Mesenchymal stem cell (in vitro differentiated cells and primary cell): ENCODE data around the gene NCF4.

Experiments used
- DNase-seq: peaks from one replicate; pipeline ENCODE4 v3.0.0-alpha.2; 2013
- H2AFZ ChIP-seq: one replicate; pipeline ENCODE4 v1.6.1; 2013; ENCODE audit warnings: low read depth, mild to moderate bottlenecking, control low read depth, inconsistent platforms, low read length, moderate library complexity
- H2AK5ac ChIP-seq: 2 replicates; pipeline ENCODE4 v1.6.1; 2013; ENCODE audit warnings: low read length, moderate library complexity, mild to moderate bottlenecking, inconsistent platforms; ENCODE audit not compliant: severe bottlenecking
- H2BK120ac ChIP-seq: one replicate; pipeline ENCODE4 v1.6.1; 2013; ENCODE audit warnings: low read depth, mild to moderate bottlenecking, inconsistent platforms, low read length, moderate library complexity
- H2BK12ac ChIP-seq, 2 experiments: one replicate each; pipeline ENCODE4 v1.6.1; 2013; ENCODE audit warnings: inconsistent platforms in 2 of 2, low read length in 2 of 2, mild to moderate bottlenecking in 2 of 2, moderate library complexity in 2 of 2, control low read depth in 1 of 2
- H2BK15ac ChIP-seq: one replicate; pipeline ENCODE4 v1.6.1; 2013; ENCODE audit warnings: mild to moderate bottlenecking, low read depth, inconsistent platforms; ENCODE audit not compliant: poor library complexity, severe bottlenecking
- H2BK5ac ChIP-seq: 2 replicates; pipeline ENCODE4 v1.6.1; 2013; ENCODE audit warnings: low read depth, mild to moderate bottlenecking, low read length, control low read depth, inconsistent platforms; ENCODE audit not compliant: poor library complexity, severe bottlenecking
- H3K14ac ChIP-seq, 2 experiments: one replicate each; pipeline ENCODE4 v1.6.1; 2013; ENCODE audit warnings: inconsistent platforms in 2 of 2, low read length in 2 of 2, control low read depth in 1 of 2, mild to moderate bottlenecking in 1 of 2, moderate library complexity in 1 of 2
- H3K18ac ChIP-seq, 2 experiments: one replicate each; pipeline ENCODE4 v1.6.1; 2013; ENCODE audit warnings: inconsistent platforms in 2 of 2, low read length in 2 of 2, control low read depth in 1 of 2, low read depth in 1 of 2, mild to moderate bottlenecking in 1 of 2
- H3K23ac ChIP-seq, 2 experiments: one replicate each; pipeline ENCODE4 v1.6.1; 2013; ENCODE audit warnings: inconsistent platforms in 2 of 2, low read length in 2 of 2, mild to moderate bottlenecking in 2 of 2, moderate library complexity in 2 of 2, control low read depth in 1 of 2
- H3K27ac ChIP-seq: 2 replicates; pipeline ENCODE4 v1.5.1; 2013; ENCODE audit warnings: mild to moderate bottlenecking, moderate library complexity, low read length, control low read depth, inconsistent platforms; ENCODE audit not compliant: poor library complexity, severe bottlenecking
- H3K27me3 ChIP-seq, 2 experiments: 2 replicates each; pipeline versions ENCODE4 v1.6.1 to v1.7.0; 2013; ENCODE audit warnings: low read length in 2 of 2, mild to moderate bottlenecking in 2 of 2, moderate library complexity in 2 of 2, control low read depth in 1 of 2, inconsistent platforms in 1 of 2; ENCODE audit not compliant: control insufficient read depth in 1 of 2, insufficient read depth in 1 of 2
- H3K36me3 ChIP-seq, 2 experiments: 2 replicates each; pipeline versions ENCODE4 v1.6.1 to v1.7.0; 2013; ENCODE audit warnings: low read length in 2 of 2, control low read depth in 1 of 2, inconsistent platforms in 1 of 2, low read depth in 1 of 2, mild to moderate bottlenecking in 1 of 2; ENCODE audit not compliant: insufficient read depth in 2 of 2, control insufficient read depth in 1 of 2
- H3K4ac ChIP-seq, 2 experiments: one replicate each; pipeline ENCODE4 v1.6.1; 2013; ENCODE audit warnings: inconsistent platforms in 2 of 2, low read length in 2 of 2, mild to moderate bottlenecking in 2 of 2, moderate library complexity in 2 of 2, control low read depth in 1 of 2, low read depth in 1 of 2
- H3K4me1 ChIP-seq: 2 replicates; pipeline ENCODE4 v1.6.1; 2013; ENCODE audit warnings: low read depth, low read length, control low read depth; ENCODE audit not compliant: control insufficient read depth, insufficient read depth
- H3K4me2 ChIP-seq: 2 replicates; pipeline ENCODE4 v1.6.1; 2013; ENCODE audit warnings: low read length, mild to moderate bottlenecking, inconsistent platforms; ENCODE audit not compliant: poor library complexity, severe bottlenecking
- H3K4me3 ChIP-seq, 2 experiments: 2 replicates each; pipeline versions ENCODE4 v1.5.1 to v1.7.0; 2013; ENCODE audit warnings: low read length in 2 of 2, mild to moderate bottlenecking in 2 of 2, control low read depth in 1 of 2, low read depth in 1 of 2; ENCODE audit not compliant: insufficient read depth in 1 of 2
- H3K79me1 ChIP-seq: replicated peaks from 2 replicates; pipeline ENCODE4 v1.6.1; 2013; ENCODE audit warnings: mild to moderate bottlenecking, control low read depth, low read length, inconsistent platforms; ENCODE audit not compliant: poor library complexity, severe bottlenecking
- H3K9ac ChIP-seq: 2 replicates; pipeline ENCODE4 v1.7.0; 2013; ENCODE audit warnings: mild to moderate bottlenecking, low read length, moderate library complexity
- H3K9me3 ChIP-seq: 2 replicates; pipeline ENCODE4 v1.7.0; 2013; ENCODE audit warnings: mild to moderate bottlenecking, low read length; ENCODE audit not compliant: control insufficient read depth
- H4K8ac ChIP-seq: one replicate; pipeline ENCODE4 v1.6.1; 2013; ENCODE audit warnings: inconsistent platforms, mild to moderate bottlenecking, low read length, moderate library complexity
- H4K91ac ChIP-seq: one replicate; pipeline ENCODE4 v1.6.1; 2013; ENCODE audit warnings: mild to moderate bottlenecking, low read length, inconsistent platforms
- WGBS: methylation state at CpG from one replicate; pipeline ENCODE4 v1.1.7; 2013; ENCODE audit warnings: mixed read lengths; 5-methylcytosine and 5-hydroxymethylcytosine counted together

Gene NCF4

GRCh38 chr22:36856792-36857135, 4.0 kb upstream of the NCF4 start:
- peaks cover 25 to 47% of the 10 kb centered on the region in 2 experiments for H3K27me3 ChIP-seq
- no peak overlapping the region for H3K23ac ChIP-seq
- no peak overlapping the region for H2BK120ac ChIP-seq
- H3K4ac ChIP-seq, result no peak overlapping the region
- H3K9me3 ChIP-seq, result peaks cover 4% of the 10 kb centered on the region
- no peak overlapping the region for H4K91ac ChIP-seq
- no peak overlapping the region for H3K9ac ChIP-seq
- no peak overlapping the region for H2BK15ac ChIP-seq
- peaks cover 2% of the 10 kb centered on the region for H3K4me1 ChIP-seq
- H3K36me3 ChIP-seq, result no peaks in the 10 kb centered on the region
- H2BK5ac ChIP-seq, result no peak overlapping the region
- H2BK12ac ChIP-seq, result no peak overlapping the region
- no peak for DNase-seq
- H3K14ac ChIP-seq, result no peak overlapping the region
- H3K18ac ChIP-seq, result no peak overlapping the region
- no peak overlapping the region for H2AK5ac ChIP-seq
- H3K79me1 ChIP-seq, result no peaks in the 10 kb centered on the region
- H3K27ac ChIP-seq, result no peak overlapping the region
- no peak overlapping the region for H4K8ac ChIP-seq
- no peak overlapping the region for H2AFZ ChIP-seq
- 86% methylated on average over 7 of the region's 8 CpGs for WGBS
- no peak overlapping the region for H3K4me3 ChIP-seq
- H3K4me2 ChIP-seq, result no peak overlapping the region

- Histone ChIP-seq H2BK15ac (no peak overlapping the region), H2AK5ac (no peak overlapping the region), H4K91ac (no peak overlapping the region), H2BK5ac (no peak overlapping the region), H3K4me2 (no peak overlapping the region), H2AFZ (no peak overlapping the region), H3K4ac (no peak overlapping the region), H3K9me3 (no peaks in the 10 kb centered on the region), H3K4me1 (peaks cover 2% of the 10 kb centered on the region), H3K79me1 (no peaks in the 10 kb centered on the region), H3K36me3 (no peaks in the 10 kb centered on the region), H3K14ac (no peak overlapping the region), H3K18ac (no peak overlapping the region), H4K8ac (no peak overlapping the region), H2BK12ac (no peak overlapping the region), H3K4me3 (no peak overlapping the region), H3K23ac (no peak overlapping the region), H2BK120ac (no peak overlapping the region), H3K9ac (no peak overlapping the region), H3K27me3 (peaks cover 17 to 43% of the 10 kb centered on the region in 2 experiments), H3K27ac (no peak overlapping the region)
- WGBS, result 76% methylated on average over 8 of the region's 9 CpGs
- DNase-seq, result no peak
These were observed 2.6 kb upstream of the NCF4 start for GRCh38 chr22:36858156-36858555.

GRCh38 chr22:36858966-36859365, 1.8 kb upstream of the NCF4 start:
- Histone ChIP-seq H3K9ac (no peak overlapping the region), H2BK12ac (no peak overlapping the region), H3K23ac (no peak overlapping the region), H2AFZ (no peak overlapping the region), H3K27ac (no peak overlapping the region), H3K4me1 (peaks cover 2% of the 10 kb centered on the region), H2BK15ac (no peak overlapping the region), H2BK5ac (no peak overlapping the region), H3K9me3 (no peaks in the 10 kb centered on the region), H3K14ac (no peak overlapping the region), H4K8ac (no peak overlapping the region), H2AK5ac (no peak overlapping the region), H3K27me3 (peaks cover 17 to 46% of the 10 kb centered on the region in 2 experiments), H4K91ac (no peak overlapping the region), H3K36me3 (no peaks in the 10 kb centered on the region), H3K4ac (no peak overlapping the region), H3K4me3 (no peak overlapping the region), H3K18ac (no peak overlapping the region), H2BK120ac (no peak overlapping the region), H3K4me2 (no peak overlapping the region), H3K79me1 (no peaks in the 10 kb centered on the region)
- WGBS, result 100% methylated on average over 1 of the region's 2 CpGs
- no peak for DNase-seq

GRCh38 chr22:36860017-36860416, 789 bp upstream of the NCF4 start:
- no peak for DNase-seq
- no peak overlapping the region for H3K23ac ChIP-seq
- H3K27me3 ChIP-seq, result peaks cover 17 to 53% of the 10 kb centered on the region in 2 experiments
- H4K91ac ChIP-seq, result no peak overlapping the region
- no peak overlapping the region for H2AFZ ChIP-seq
- no peak overlapping the region for H2AK5ac ChIP-seq
- 68% methylated on average over 6 of the region's 6 CpGs for WGBS
- H3K4me3 ChIP-seq, result no peak overlapping the region
- H3K14ac ChIP-seq, result no peak overlapping the region
- H3K4ac ChIP-seq, result no peak overlapping the region
- H3K79me1 ChIP-seq, result no peaks in the 10 kb centered on the region
- H3K36me3 ChIP-seq, result no peaks in the 10 kb centered on the region
- no peak overlapping the region for H3K18ac ChIP-seq
- H2BK120ac ChIP-seq, result no peak overlapping the region
- no peak overlapping the region for H3K27ac ChIP-seq
- H2BK12ac ChIP-seq, result no peak overlapping the region
- H4K8ac ChIP-seq, result no peak overlapping the region
- H3K9ac ChIP-seq, result no peak overlapping the region
- no peak overlapping the region for H3K4me2 ChIP-seq
- no peak overlapping the region for H2BK5ac ChIP-seq
- H2BK15ac ChIP-seq, result no peak overlapping the region
- peaks cover 2% of the 10 kb centered on the region for H3K4me1 ChIP-seq
- H3K9me3 ChIP-seq, result no peaks in the 10 kb centered on the region
